ENCODE results near the gene IFI6.

IFI6 gene

GRCh38 chr1:27668808-27669723, 2.9 kb downstream of the IFI6 start:
- Histone ChIP-seq H3K4me1 (ENCODE audit: control insufficient read depth, low read depth, low read length) (peaks cover 13% of the 10 kb centered on the region), H3K27me3 (ENCODE audit: control insufficient read depth, insufficient read depth, low read length) (peaks cover 11% of the 10 kb centered on the region), H3K4me3 (ENCODE audit: low read length) (peak overlapping the region; percentile 51), H3K36me3 (ENCODE audit: control insufficient read depth, low read depth, low read length) (no peaks in the 10 kb centered on the region), H3K9ac (ENCODE audit: low read length) (no peak overlapping the region), H3K9me3 (ENCODE audit: control insufficient read depth, low read depth, low read length) (no peaks in the 10 kb centered on the region), H3K27ac (ENCODE audit: low read length) (no peak overlapping the region)

GRCh38 chr1:27668121-27668807, 3.7 kb downstream of the IFI6 start:
- Histone ChIP-seq H3K27ac (ENCODE audit: low read length) (no peak overlapping the region), H3K4me1 (ENCODE audit: control insufficient read depth, low read depth, low read length) (peaks cover 13% of the 10 kb centered on the region), H3K9me3 (ENCODE audit: control insufficient read depth, low read depth, low read length) (no peaks in the 10 kb centered on the region), H3K36me3 (ENCODE audit: control insufficient read depth, low read depth, low read length) (no peaks in the 10 kb centered on the region), H3K4me3 (ENCODE audit: low read length) (no peak overlapping the region), H3K9ac (ENCODE audit: low read length) (no peak overlapping the region), H3K27me3 (ENCODE audit: control insufficient read depth, insufficient read depth, low read length) (peaks cover 11% of the 10 kb centered on the region)

GRCh38 chr1:27666791-27667254, 5.2 kb downstream of the IFI6 start:
- Histone ChIP-seq H3K4me3 (ENCODE audit: low read length) (no peak overlapping the region), H3K9me3 (ENCODE audit: control insufficient read depth, low read depth, low read length) (no peaks in the 10 kb centered on the region), H3K36me3 (ENCODE audit: control insufficient read depth, low read depth, low read length) (no peaks in the 10 kb centered on the region), H3K9ac (ENCODE audit: low read length) (no peak overlapping the region), H3K27ac (ENCODE audit: low read length) (no peak overlapping the region), H3K27me3 (ENCODE audit: control insufficient read depth, insufficient read depth, low read length) (peaks cover 11% of the 10 kb centered on the region), H3K4me1 (ENCODE audit: control insufficient read depth, low read depth, low read length) (peaks cover 11% of the 10 kb centered on the region)

GRCh38 chr1:27666294-27666693, 5.7 kb downstream of the IFI6 start:
- Histone ChIP-seq H3K9me3 (ENCODE audit: control insufficient read depth, low read depth, low read length) (no peaks in the 10 kb centered on the region), H3K4me1 (ENCODE audit: control insufficient read depth, low read depth, low read length) (peaks cover 8% of the 10 kb centered on the region), H3K9ac (ENCODE audit: low read length) (no peak overlapping the region)

GRCh38 chr1:27665016-27665651, 6.9 kb downstream of the IFI6 start:
- peaks cover 12% of the 10 kb centered on the region for H3K4me1 ChIP-seq (ENCODE audit: control insufficient read depth, low read depth, low read length)

More at GRCh38 chr1:27666294-27666693, 5.7 kb downstream of the IFI6 start:
- Histone ChIP-seq H3K27me3 (ENCODE audit: control insufficient read depth, insufficient read depth, low read length) (peaks cover 11% of the 10 kb centered on the region), H3K36me3 (ENCODE audit: control insufficient read depth, low read depth, low read length) (no peaks in the 10 kb centered on the region), H3K4me3 (ENCODE audit: low read length) (no peak overlapping the region), H3K27ac (ENCODE audit: low read length) (no peak overlapping the region)

GRCh38 chr1:27664291-27664690, 7.7 kb downstream of the IFI6 start:
- H3K27ac ChIP-seq (ENCODE audit: low read length), result no peak overlapping the region
- no peaks in the 10 kb centered on the region for H3K36me3 ChIP-seq (ENCODE audit: control insufficient read depth, low read depth, low read length)
- H3K4me3 ChIP-seq (ENCODE audit: low read length), result no peak overlapping the region
- peaks cover 15% of the 10 kb centered on the region for H3K4me1 ChIP-seq (ENCODE audit: control insufficient read depth, low read depth, low read length)
- no peaks in the 10 kb centered on the region for H3K9me3 ChIP-seq (ENCODE audit: control insufficient read depth, low read depth, low read length)
- peaks cover 4% of the 10 kb centered on the region for H3K27me3 ChIP-seq (ENCODE audit: control insufficient read depth, insufficient read depth, low read length)
- no peak overlapping the region for H3K9ac ChIP-seq (ENCODE audit: low read length)

More at GRCh38 chr1:27665016-27665651, 6.9 kb downstream of the IFI6 start:
- no peak overlapping the region for H3K4me3 ChIP-seq (ENCODE audit: low read length)
- peaks cover 10% of the 10 kb centered on the region for H3K27me3 ChIP-seq (ENCODE audit: control insufficient read depth, insufficient read depth, low read length)
- no peaks in the 10 kb centered on the region for H3K36me3 ChIP-seq (ENCODE audit: control insufficient read depth, low read depth, low read length)
- no peak overlapping the region for H3K27ac ChIP-seq (ENCODE audit: low read length)
- no peaks in the 10 kb centered on the region for H3K9me3 ChIP-seq (ENCODE audit: control insufficient read depth, low read depth, low read length)
- H3K9ac ChIP-seq (ENCODE audit: low read length), result no peak overlapping the region

- no peak overlapping the region for H3K4me3 ChIP-seq (ENCODE audit: low read length)
These were observed 9.1 kb downstream of the IFI6 start for GRCh38 chr1:27662707-27663393.

GRCh38 chr1:27662261-27662660, 9.7 kb downstream of the IFI6 start:
- Histone ChIP-seq H3K9me3 (ENCODE audit: control insufficient read depth, low read depth, low read length) (no peaks in the 10 kb centered on the region), H3K9ac (ENCODE audit: low read length) (no peak overlapping the region), H3K27ac (ENCODE audit: low read length) (no peak overlapping the region), H3K4me1 (ENCODE audit: control insufficient read depth, low read depth, low read length) (peaks cover 21% of the 10 kb centered on the region), H3K36me3 (ENCODE audit: control insufficient read depth, low read depth, low read length) (no peaks in the 10 kb centered on the region), H3K27me3 (ENCODE audit: control insufficient read depth, insufficient read depth, low read length) (peaks cover 8% of the 10 kb centered on the region), H3K4me3 (ENCODE audit: low read length) (no peak overlapping the region)

More at GRCh38 chr1:27662707-27663393, 9.1 kb downstream of the IFI6 start:
- Histone ChIP-seq H3K9ac (ENCODE audit: low read length) (no peak overlapping the region), H3K9me3 (ENCODE audit: control insufficient read depth, low read depth, low read length) (no peaks in the 10 kb centered on the region), H3K4me1 (ENCODE audit: control insufficient read depth, low read depth, low read length) (peaks cover 21% of the 10 kb centered on the region), H3K36me3 (ENCODE audit: control insufficient read depth, low read depth, low read length) (no peaks in the 10 kb centered on the region), H3K27me3 (ENCODE audit: control insufficient read depth, insufficient read depth, low read length) (peaks cover 8% of the 10 kb centered on the region), H3K27ac (ENCODE audit: low read length) (no peak overlapping the region)

- H3K4me1 ChIP-seq (ENCODE audit: control insufficient read depth, low read depth, low read length), result peaks cover 21% of the 10 kb centered on the region
- peaks cover 8% of the 10 kb centered on the region for H3K27me3 ChIP-seq (ENCODE audit: control insufficient read depth, insufficient read depth, low read length)
- H3K9me3 ChIP-seq (ENCODE audit: control insufficient read depth, low read depth, low read length), result no peaks in the 10 kb centered on the region
- no peak overlapping the region for H3K4me3 ChIP-seq (ENCODE audit: low read length)
- H3K36me3 ChIP-seq (ENCODE audit: control insufficient read depth, low read depth, low read length), result no peaks in the 10 kb centered on the region
- H3K9ac ChIP-seq (ENCODE audit: low read length), result no peak overlapping the region
- no peak overlapping the region for H3K27ac ChIP-seq (ENCODE audit: low read length)
These were observed 10.4 kb downstream of the IFI6 start for GRCh38 chr1:27661412-27662075.

GRCh38 chr1:27660300-27660835, 11.6 kb downstream of the IFI6 start:
- Histone ChIP-seq H3K9me3 (ENCODE audit: control insufficient read depth, low read depth, low read length) (no peaks in the 10 kb centered on the region), H3K27me3 (ENCODE audit: control insufficient read depth, insufficient read depth, low read length) (peaks cover 8% of the 10 kb centered on the region), H3K4me1 (ENCODE audit: control insufficient read depth, low read depth, low read length) (peaks cover 29% of the 10 kb centered on the region), H3K9ac (ENCODE audit: low read length) (no peak overlapping the region), H3K27ac (ENCODE audit: low read length) (no peak overlapping the region), H3K36me3 (ENCODE audit: control insufficient read depth, low read depth, low read length) (no peaks in the 10 kb centered on the region), H3K4me3 (ENCODE audit: low read length) (peak overlapping the region; percentile 8)

Data from iPS-18a (cell line).